NCI-H187 (cell line): ENCODE results near the gene CUX1.
"Not testable (repeated sequence)": the region's sequence is repeated elsewhere in the genome, so short reads cannot be mapped to it uniquely, and the experiment has no call there.

Source experiments
- DNase-seq, 2 experiments: peaks; one replicate each; lab custom pipeline; 2025; lab: John Stamatoyannopoulos, UW

CUX1 gene

GRCh38 chr7:102288285-102288930 lies 471.0 kb downstream of the CUX1 start:
- no peak for DNase-seq

DNA sequence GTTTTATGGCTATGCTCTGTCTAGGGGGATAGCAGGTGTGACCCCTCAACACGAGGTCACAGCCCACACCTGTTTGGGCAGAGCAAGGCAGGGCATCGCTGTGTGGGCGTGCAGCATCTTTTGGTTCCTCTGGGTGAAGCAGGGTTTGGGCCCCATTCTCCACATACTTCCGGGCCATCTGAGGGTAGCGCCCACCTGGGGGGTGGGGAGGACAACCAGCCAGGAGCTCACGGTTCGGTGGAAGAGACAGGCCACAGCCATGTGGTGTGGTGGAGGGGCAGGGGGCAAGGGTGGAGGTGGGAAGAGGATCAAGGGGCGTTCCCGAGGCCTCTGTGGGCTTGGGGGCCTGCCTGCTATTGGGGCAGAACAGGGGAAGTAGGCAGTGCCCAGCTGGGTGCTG lies 471.6 kb downstream of the CUX1 start:
- DNase-seq: no peak

DNA sequence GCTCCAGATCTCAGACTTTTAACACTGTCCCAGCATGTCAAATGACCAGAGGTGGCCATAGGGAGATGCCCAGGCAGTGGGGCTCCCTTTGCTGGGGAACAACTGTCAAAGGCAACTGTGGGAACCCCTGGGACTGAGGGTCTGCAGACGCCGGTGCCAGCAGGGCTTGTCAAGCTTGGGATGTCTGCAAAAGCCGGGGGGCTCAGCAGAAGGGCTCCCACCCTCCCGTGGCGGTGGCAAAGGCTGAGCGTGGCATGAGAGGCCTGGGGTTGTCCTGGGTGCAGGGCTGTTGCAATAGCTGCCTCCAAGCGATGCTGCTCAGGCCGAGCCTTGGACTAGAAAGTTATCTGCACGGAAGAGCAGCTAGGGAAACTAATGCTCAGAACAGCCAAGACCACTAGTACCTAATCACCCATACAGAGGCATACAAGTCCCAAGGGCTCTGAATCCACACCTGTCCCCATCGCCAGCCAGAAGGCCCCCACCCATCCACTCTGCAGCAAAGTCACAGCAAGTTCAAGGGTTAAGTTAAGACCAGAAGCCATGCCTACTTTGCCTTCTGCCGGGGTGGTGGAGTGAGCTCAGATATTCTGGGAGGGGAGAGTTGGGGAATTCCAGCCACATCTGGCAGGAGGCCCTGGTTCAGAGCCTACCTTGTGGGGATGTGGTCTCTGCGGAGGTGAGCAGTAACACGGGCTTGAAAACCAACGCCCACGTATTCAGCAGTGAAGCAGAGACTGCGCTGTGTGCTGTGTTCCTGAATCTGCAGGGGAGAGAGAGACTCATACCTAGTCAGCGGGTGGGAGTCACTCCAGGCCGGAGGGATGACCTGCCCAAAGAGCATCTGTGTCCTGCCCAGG lies 473.9 kb downstream of the CUX1 start:
- DNase-seq: no peak

- DNase-seq: no peak
Observed at GRCh38 chr7:102291916-102292267, 474.5 kb downstream of the CUX1 start.

DNA sequence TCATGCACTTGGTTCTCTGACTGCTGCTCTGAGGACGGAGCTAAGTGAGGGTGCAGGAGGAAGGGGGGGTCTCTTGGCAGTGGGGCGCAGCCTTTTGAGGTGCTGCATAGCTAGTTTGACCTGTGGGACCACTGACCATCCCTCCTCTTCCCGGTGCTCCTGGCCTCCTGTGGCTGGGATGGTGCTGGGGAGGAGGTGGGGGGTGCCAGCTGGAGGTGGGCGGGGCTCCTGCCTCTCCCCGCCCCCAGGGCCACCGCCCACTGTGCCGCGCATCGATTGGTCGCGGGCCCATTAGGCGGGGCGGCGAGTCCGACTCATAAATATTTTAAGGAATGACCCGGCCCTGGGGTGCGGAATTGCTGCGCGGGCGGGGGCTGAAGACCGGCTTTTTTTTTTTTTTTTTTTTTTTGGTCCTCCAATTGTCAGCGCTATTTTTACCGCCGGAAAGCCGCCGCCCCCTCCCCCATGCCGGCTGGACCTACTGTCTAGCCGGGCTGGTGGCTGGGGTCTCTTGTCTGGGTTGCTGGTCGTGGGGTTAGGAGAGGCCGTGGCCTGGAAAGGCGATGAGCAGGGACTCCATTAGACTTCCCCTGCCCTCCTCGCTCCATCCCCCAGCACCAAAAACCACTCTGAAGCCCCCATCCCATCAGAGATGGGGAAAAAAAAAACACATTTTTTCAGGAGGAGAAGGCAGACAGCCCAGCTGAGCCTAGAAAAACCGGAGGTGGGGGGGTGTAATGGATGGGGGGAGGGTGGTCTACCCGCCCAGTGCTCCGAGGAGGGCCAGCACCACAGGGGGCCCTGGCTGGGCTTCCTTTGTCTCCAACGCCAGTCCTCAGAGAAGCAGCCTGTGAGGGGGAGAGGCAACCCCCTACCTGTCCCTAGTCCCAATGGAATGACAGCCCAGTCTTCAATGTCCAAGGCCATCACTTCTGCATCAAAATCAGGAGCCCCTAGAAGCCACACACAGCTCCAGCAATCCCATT lies 475.7 kb downstream of the CUX1 start:
- DNase-seq: no peak

DNA sequence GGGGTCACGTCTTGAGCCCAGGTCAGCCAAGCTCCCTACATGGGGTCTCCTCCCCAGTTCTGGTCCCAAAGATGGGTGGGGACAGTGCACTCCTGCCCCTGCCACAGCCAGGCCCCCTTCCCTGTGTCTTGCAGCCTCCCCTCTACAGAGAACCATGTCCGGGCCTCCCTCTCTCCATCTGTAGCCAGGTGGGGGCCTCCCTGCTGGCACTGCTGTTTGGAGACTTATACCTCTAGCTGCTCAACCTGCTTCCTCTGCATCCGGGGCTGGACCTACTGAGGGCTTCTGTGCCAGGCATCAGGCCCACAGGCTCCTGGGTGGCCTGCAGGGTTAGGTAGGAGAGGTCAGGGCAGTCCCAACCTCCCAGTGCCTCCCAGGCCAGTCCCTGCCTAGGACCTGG lies 477.2 kb downstream of the CUX1 start:
- no peak for DNase-seq

DNA sequence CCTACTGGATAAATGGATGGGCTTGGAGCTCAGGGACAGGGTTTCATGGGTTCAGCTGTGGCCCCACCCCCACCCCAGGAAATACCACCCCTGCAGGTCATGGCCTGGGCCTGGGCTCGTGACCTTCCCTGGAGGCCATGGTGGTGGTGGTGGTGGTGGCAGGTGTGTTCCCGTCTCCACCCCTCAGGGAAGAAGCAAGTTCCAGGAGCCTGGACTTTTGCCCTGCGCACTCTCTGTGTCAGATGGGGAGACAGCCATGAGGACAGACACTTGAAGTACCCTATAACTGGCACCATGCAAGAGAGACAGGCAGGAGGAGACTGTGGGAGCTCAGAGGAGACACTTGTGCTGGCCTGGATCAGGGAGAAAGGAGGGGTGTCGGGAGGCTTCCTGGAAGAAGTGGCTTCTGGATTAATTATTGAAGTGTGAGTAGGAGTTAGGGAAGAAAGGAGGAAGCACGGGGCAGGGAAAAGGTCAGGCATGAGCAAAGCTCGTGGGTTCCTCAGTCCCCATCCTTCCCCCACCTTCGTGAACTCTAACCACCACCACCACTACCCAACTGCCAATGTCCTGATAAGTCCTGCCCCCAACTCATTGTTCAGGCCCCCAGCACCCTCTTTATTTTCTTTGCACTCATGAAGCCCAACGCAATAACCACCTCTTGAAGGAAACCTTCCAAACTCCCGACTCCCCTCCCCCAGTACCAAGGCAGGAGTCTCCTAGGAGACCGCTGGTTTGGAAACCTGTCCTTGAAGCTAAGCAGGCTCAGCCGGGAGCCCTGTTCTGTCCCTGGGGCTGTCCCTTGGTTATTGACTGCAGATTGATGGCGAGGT lies 478.1 kb downstream of the CUX1 start:
- no peak for DNase-seq

GRCh38 chr7:102296179-102296438 lies 478.7 kb downstream of the CUX1 start:
- no peak for DNase-seq

- no peak for DNase-seq
Observed at GRCh38 chr7:102296514-102296913, 479.1 kb downstream of the CUX1 start.

GRCh38 chr7:102297487-102298218 lies 480.2 kb downstream of the CUX1 start:
- DNase-seq: no peak

DNA sequence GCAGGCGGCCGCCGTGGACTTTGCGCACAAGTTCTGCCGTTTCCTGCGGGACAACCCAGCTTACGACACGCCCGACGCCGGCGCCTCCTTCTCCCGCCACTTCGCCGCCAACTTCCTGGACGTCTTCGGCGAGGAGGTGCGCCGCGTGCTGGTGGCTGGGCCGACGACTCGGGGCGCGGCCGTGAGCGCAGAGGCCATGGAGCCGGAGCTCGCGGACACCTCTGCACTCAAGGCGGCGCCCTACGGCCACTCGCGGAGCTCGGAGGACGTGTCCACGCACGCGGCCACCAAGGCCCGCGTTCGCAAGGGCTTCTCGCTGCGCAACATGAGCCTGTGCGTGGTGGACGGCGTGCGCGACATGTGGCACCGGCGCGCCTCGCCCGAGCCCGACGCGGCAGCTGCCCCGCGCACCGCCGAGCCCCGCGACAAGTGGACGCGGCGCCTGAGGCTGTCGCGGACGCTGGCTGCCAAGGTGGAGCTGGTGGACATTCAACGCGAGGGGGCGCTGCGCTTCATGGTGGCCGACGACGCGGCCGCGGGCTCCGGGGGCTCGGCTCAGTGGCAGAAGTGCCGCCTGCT lies 483.3 kb downstream of the CUX1 start:
- no peak for DNase-seq

GRCh38 chr7:102301367-102301766 lies 483.9 kb downstream of the CUX1 start:
- not testable (repeated sequence) for DNase-seq

DNA sequence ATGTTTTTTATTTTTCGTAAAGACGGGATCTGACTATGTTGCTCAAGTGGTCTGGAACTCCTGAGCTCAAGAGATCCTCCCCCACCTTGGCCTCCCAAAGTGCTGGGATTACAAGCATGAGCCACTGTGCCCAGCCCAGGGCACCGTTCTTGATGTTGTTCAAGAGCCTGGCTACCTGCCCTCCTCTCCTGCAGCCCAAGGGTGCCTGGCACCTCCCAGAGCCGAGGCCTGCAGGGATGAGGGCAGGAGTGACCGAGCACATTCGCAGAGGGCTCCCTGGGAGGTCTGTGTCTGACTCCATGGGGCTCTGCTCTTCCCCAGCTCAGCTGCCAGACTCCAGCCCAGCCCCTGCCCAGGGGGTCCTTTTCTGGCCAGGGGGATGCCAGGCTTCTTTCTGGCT lies 484.6 kb downstream of the CUX1 start:
- no peak for DNase-seq

GRCh38 chr7:102303669-102304422 lies 486.4 kb downstream of the CUX1 start:
- DNase-seq: no peak

DNA sequence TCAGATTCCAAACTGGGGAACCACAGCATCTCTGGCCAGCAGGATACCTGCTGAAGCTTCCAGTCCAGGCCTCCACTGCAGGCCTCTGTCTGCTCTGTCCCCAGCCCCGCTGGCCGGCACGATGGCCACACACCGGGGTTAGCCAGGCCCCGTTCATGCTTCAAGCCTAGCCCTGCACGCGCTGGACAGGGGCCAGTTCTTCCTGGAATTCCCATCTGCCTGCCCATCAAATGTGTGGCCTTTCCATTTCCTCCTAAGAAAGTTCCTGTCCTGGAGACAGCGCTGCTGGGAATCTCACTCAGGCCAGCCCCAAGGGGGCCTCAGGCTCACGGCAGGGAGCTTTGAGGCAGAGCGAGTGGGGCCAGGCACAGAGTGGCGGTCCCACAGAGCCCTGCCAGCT lies 487.2 kb downstream of the CUX1 start:
- no peak for DNase-seq

- DNase-seq: no peak
Observed at GRCh38 chr7:102305414-102306268, 488.2 kb downstream of the CUX1 start.

DNA sequence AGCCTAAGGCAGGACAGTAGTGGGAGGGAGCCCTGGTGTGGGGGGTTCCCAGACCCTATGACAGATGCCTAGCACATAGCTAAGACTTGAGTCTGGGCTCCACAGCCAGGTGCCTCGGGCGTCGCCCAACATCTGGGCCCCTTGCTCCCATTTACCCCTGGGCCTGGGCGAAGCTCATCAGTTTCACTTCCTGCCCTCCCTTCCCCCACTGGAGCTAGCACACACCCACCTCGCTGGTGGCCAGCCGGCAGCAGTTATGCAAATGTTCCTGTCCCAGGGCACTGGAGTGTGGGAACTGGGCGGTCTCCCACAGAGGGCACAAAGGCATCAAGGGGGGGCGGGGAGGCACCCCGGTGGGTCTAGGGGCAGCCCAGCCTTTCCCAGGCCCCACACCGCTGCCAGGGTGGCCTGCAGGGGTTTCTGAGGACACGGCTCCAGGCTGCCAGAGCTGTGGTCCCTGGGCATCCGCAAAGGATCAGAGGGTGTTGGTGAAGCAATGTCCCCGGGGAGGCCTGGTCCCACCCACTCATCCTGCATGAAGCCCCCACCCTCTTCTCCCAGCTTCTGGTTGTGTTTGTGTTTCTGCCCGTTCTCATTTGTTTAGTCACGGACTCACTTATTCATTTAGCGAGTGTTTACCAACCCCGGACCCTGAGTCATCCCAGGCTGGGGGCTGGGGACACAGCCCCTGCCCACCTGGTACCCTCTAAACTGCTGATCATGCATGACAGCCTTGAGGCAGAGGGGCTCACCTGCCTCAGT lies 489.7 kb downstream of the CUX1 start:
- DNase-seq: no peak

- DNase-seq: no peak
Observed at GRCh38 chr7:102310414-102310815, 493.0 kb downstream of the CUX1 start.
